ENCODE measurements around the gene SSUH2.

Gene SSUH2

GRCh38 chr3:8641472-8641871 is 3.1 kb downstream of the SSUH2 start:
- no peak for DNase-seq (ENCODE audit: low read depth)

- no peak for DNase-seq (ENCODE audit: low read depth)
Observed at GRCh38 chr3:8640223-8640622, 4.4 kb downstream of the SSUH2 start.

DNA sequence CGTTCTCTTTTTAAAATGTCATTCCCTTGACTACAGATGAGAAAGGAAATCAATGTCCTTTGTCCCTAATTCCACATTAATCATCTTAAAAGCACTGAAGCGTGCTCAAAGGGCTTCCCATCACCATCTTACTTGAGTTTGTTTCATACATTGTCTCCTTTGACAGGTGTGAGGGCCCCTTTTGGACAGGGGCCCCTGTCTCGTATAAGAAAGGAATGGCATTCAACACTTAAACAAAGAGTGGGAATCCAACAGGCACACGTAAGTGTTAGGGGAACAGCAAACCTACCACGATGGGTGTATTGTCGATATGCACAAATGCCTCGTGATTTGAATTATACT is 5.0 kb downstream of the SSUH2 start:
- no peak for DNase-seq (ENCODE audit: low read depth)

DNA sequence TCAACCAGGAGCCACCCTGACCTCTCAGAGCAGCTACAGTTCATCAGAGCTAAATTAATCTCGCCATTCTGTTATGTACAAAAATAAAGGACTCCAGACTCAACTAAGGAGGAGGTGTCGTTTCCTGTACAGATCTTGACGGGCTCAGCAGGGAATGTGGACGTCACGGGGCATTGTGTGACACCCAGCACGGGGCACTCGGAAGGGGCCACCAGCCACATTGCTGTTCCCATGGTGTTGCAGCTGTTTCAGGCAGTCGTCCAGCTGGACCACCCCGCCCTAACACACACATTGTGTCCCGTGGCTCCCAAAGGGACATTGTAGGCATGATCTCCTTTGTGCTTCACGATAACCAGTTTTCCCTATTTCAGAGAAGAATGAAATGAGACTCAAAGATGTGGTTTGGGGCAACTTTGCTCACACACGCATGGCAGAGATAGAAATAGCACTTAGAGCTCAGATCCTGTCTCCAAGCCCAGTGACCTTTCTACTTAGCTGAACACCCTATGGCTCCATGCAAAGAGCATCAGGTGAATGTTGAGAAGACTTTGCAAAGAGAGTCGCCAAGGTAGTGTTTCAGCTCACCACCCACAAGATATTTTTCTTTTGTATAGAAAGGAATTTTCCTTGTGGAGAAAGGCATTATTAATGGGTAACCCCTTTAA is 5.5 kb downstream of the SSUH2 start:
- DNase-seq (ENCODE audit: low read depth): no peak

- DNase-seq (ENCODE audit: low read depth): no peak
Observed at GRCh38 chr3:8637348-8637747, 7.2 kb downstream of the SSUH2 start.

DNA sequence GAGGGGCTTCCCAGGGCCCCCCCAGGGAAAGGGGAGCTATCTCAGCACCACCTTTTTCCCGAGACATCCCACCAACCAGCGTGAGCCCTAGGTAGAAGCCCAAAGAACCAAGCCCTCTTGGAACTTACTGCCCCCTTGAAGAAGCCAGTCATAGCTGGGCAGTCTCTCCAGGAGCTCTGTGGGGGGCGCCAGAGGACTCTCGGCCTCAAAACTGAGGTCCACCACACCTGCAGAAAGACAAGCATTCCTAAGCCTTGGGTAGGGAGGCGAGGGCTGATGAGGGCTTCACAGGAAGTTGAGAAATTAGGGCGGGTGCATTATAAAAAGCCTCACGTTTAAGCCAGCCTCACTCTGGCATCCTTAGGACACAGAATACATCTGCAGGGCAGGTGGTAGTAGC is 9.0 kb downstream of the SSUH2 start:
- no peak for DNase-seq (ENCODE audit: low read depth)

GRCh38 chr3:8635125-8635524 is 9.5 kb downstream of the SSUH2 start:
- DNase-seq (ENCODE audit: low read depth): no peak

- DNase-seq (ENCODE audit: low read depth): no peak
Observed at GRCh38 chr3:8632402-8633237, 12.0 kb downstream of the SSUH2 start.

- DNase-seq (ENCODE audit: low read depth): no peak
Observed at GRCh38 chr3:8631661-8632060, 12.9 kb downstream of the SSUH2 start.

DNA sequence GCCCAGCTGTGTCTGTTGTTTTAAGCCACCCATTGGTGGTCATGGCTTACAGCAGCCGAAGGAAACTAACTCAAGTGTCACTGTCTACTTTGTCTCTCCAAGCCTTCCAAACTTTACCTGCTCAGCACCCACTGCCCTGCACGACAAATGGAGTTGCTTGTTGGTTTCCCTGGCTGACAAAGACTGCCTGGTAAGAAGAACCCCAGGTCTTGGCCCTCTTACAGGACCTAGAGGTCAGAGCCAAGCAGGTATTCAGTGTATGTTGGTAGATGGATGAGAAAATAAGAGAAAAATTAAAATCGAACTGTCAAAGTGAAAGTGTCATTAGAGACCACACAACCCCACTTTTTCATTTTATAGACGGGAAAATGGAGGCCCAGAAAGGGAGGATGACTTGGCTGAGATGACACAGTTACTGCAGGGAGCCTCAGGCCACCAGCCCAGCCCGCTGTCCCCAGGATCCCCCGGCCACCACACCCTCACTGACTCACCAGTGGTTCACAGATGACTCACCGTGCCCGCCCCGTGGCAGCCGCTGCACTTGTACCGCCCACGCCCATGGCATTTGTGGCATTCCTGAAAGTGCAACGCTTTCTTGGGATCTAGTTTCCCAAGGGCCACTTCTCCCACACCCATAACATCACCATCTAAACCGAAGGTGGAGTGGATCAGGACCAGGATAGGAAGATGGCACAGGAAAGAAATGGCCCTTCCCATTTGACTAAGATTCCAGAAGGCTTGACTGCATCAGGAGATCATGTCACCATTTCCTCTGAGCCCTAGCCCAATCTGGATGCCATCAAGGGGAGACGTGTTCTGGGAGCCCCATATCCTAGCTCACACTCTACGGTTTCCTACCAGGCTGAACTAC is 15.2 kb downstream of the SSUH2 start:
- no peak for DNase-seq (ENCODE audit: low read depth)

DNA sequence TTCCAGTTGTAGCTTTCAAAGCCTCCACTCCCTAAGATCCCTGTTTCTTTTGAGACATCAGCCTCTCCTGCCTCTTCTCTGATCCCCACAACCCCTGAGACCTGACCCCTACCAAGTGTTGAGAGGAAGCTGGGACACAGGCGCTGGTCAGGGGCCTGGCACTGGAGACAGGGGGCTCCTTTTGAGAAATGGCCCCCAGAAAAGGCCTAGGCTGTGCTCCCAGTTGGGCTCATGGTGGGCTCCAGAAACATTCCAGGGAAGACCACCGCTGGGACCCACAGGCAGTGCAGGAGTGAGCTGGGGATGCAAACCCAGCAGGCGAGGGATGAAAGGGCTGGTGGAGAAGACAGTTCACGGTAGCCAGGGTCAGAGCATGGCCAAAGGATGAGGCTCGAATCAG is 16.6 kb downstream of the SSUH2 start:
- no peak for DNase-seq (ENCODE audit: low read depth)

- no peak for DNase-seq (ENCODE audit: low read depth)
Observed at GRCh38 chr3:8627201-8627940, 17.2 kb downstream of the SSUH2 start.

DNA sequence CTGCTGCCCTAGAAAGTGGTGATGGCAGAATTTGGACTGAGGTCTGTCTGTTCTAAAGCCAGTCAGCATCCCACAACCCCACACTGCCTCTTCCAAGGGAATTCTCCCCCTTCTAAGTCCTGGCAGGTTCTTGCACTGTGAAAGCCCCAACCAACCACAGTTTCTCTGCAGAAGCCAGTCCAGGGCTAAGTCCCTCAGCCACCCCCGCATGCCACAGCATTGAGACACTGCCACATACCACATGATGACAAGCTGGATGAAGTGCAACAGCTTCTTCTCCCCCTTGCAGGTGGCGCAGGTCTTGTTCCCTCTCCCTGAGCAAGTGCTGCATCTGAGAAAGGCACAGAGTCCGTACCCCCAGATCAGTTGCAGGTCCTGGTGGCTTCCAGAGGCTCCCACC is 18.6 kb downstream of the SSUH2 start:
- no peak for DNase-seq (ENCODE audit: low read depth)

- no peak for DNase-seq (ENCODE audit: low read depth)
Observed at GRCh38 chr3:8624612-8625011, 20.0 kb downstream of the SSUH2 start.

GRCh38 chr3:8623741-8624140 is 20.9 kb downstream of the SSUH2 start:
- DNase-seq (ENCODE audit: low read depth): no peak

DNA sequence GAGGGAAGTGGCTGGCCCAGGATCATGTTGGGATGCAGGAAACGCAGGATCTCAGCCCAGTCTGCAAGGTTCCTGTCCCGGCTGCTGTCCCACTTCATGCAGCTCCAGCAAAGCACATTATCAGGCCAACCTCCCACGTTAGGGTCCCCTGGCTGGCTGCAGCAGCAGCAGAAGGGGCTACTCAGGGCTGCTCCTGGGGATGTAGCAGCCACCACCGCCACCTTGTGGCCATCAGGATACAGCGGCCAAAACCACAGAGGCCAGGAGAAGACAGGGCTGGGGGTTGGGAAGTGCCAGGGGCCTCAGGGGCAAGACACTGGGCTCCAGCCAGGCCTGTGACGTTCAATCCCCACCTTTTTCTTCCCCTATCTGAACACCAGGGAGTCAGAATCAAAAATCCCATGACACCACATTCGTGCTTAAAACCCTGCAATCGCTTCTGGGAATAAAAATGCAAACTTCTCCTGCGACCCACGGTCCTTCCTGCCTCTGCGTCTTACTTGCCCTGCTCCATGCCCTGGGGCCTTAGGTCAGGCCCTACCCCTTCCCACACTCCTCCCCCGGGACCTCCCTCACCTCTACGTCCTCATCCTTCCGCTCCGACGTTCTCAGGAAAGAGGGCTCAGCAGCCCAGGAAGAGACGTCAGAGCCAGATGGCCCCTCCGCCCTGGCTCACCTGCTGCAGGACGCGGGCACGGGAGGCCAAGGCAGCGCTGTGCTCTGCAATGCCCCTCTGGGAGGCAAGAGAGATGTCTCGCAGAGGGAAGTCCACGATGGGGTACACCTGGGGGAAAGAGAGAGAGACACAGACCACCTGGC is 21.5 kb downstream of the SSUH2 start:
- no peak for DNase-seq (ENCODE audit: low read depth)

- DNase-seq (ENCODE audit: low read depth): no peak
Observed at GRCh38 chr3:8621872-8622271, 22.7 kb downstream of the SSUH2 start.

- DNase-seq (ENCODE audit: low read depth): no peak
Observed at GRCh38 chr3:8621141-8621540, 23.5 kb downstream of the SSUH2 start.

GRCh38 chr3:8619548-8619947 is 25.1 kb downstream of the SSUH2 start:
- DNase-seq (ENCODE audit: low read depth): no peak

- DNase-seq (ENCODE audit: low read depth): no peak
Observed at GRCh38 chr3:8618950-8619349, 25.6 kb downstream of the SSUH2 start.

DNA sequence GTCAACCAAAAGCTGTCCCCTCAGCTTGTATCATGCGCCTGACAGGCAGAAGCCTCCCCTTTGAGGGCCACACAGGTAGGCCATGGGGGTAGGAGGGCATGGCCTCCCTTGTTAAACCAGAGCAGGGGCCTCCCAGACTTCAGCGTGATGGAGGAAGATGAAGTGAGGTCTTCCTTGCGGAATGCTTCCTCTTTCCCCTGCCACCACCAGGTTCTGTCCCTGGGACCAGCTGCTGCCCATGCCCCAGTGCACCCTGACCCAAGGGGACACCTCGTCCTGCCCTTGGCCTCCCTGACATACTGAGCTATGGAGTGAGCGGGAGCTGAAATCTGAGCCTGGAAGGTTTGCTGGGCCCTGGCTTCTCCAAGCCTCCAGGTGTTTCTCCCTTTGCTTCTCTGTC is 26.7 kb downstream of the SSUH2 start:
- DNase-seq (ENCODE audit: low read depth): no peak
